Measurements from ENCODE around the gene E2F7.

DNA sequence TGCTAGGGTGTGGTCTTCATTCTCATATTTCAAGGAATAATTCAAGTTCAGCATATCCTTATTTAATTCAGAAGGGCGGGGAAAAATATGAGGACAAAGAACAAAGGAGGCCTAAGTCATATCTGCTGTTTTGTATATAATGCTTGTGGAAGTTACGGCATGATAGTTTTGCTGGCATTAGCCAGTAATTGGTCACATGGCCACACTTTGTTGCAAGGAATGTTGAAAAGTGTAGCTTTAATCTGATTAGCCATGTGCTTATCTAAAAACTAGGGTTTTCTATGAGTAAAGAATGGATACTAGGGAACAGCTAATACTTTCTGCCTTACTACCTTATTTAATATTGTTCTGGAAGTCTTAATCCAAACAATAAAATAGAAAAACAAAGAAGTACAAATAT is 34.4 kb upstream of the E2F7 start:
- no peak for TF ChIP-seq FOS (IDR thresholded peaks at IDR 0.05; ENCODE audit: low read depth, low read length)
- no peak for TF ChIP-seq RAD21 (IDR thresholded peaks at IDR 0.05; ENCODE audit: low read length)
- no peak for TF ChIP-seq POLR2A (IDR thresholded peaks at IDR 0.05; ENCODE audit: low read depth, low read length)

All from IMR-90 (cell line).